Measurements from ENCODE around the gene KRTAP12-2.
"Not testable (repeated sequence)": the region's sequence is repeated elsewhere in the genome, so short reads cannot be mapped to it uniquely, and the experiment has no call there.

GRCh38 chr21:44637851-44638348, 28.8 kb downstream of the KRTAP12-2 start:
- not testable (repeated sequence) for TF ChIP-seq POLR2A (IDR thresholded peaks at IDR 0.05; ENCODE audit: low read length); GATA1 (IDR thresholded peaks at IDR 0.05; ENCODE audit: low read depth, low read length)

Measured in erythroblast (primary cell).